GM21619 (cell line): ENCODE measurements around the gene PRKCA.
"Not testable (repeated sequence)": the region's sequence is repeated elsewhere in the genome, so short reads cannot be mapped to it uniquely, and the experiment has no call there.

Experiments
- ATAC-seq: cut with Tn5 transposase; IDR thresholded peaks from one replicate; pipeline ENCODE4 v1.9.1; 2021; ENCODE audit not compliant: unreplicated experiment

Gene PRKCA

DNA sequence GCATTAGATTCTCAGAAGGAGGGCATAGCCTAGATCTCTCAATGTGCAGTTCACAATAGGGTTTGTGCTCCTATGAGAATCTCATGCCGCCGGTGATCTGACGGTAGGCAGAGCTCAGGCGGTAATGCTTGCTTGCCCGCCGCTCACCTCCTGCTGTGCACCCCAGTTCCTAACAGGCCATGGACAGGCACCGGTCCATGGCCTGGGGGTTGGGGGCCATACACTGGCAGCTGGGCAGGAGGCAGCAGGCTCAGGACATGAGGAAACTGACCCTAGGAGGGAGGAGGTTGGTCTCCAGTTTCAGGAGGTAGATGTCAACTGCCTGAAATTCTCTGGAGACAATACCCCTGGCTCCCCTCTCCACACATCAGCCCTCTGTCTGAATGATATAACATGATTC lies 287.5 kb downstream of the PRKCA start:
- ATAC-seq, result no peak

GRCh38 chr17:66593116-66593515 lies 290.7 kb downstream of the PRKCA start:
- ATAC-seq, result no peak

DNA sequence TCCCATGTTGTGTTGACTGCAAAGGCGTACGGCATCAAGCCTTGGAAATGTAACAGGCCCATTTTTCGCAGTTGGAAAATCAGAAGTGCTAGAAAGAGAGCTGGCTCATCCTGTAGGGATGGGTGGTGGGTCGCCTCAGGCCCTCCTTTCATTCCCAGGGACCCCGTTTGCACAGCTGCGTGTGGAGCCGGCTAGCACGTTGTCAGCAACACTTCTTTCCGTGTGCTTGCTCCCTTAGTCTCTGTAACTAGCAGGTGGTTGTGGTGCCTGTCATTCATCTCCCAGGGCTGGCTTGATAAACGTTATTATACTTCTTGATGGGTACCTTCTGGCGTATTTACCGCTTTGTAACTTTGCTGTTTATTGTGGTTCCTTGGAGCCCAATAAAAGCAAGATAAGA lies 293.5 kb downstream of the PRKCA start:
- ATAC-seq, result no peak

DNA sequence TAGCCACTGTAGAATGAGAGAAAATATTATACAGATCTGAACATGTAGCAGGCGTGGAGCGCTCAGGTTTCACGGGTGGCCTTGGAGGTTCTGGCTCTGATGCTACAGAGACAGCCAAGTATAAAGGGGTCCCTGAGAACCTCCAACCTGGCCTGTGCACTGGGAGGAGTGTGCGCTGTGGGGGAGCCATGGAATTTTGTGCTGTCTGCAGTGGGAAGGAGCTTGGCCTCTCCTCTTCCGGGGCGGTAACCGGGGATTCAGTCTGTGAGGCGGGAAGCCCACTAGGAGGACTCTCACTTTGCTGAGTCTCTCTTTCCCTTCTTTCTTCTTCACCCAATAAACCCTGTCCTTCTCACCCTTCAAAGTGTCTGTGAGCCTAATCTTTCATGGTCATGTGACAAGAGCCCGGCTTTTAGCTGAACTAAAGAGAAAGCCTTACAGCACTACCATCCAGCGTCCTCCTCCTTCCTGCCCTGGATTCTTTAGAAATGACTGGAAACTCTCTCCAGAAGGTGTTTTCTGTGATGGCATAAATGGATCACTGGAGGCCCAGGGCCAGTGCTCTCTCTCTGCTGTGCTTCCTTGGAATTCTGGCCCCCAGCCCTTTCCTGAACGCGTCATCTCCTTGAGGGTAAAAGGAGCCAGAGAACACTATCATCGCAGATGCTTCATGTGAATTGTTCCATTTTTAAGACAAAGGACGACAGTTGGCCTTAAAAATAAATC lies 300.4 kb downstream of the PRKCA start:
- no peak for ATAC-seq

- ATAC-seq, result no peak
These were observed 302.0 kb downstream of the PRKCA start for GRCh38 chr17:66604376-66604775.

GRCh38 chr17:66605541-66605940 lies 303.1 kb downstream of the PRKCA start:
- no peak for ATAC-seq

- ATAC-seq, result no peak
These were observed 308.1 kb downstream of the PRKCA start for GRCh38 chr17:66610361-66611133.

DNA sequence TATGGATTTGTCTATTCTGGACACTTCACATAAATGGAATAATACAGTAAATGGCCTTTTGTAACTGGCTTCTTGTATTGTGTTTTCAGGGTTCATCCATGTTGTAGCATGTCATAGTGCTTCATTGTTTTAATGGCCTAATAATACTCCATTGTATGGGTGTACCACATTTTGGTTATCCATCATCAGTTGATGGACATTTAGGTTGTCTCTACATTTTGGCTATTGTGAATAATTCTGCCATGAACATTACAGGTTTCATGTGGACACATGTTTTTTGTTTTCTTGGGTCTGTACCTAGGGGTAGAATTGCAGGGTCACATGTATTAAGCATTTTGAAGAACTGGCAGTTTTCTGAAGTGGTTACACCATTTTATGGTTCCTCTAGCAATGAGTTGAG lies 309.0 kb downstream of the PRKCA start:
- no peak for ATAC-seq

DNA sequence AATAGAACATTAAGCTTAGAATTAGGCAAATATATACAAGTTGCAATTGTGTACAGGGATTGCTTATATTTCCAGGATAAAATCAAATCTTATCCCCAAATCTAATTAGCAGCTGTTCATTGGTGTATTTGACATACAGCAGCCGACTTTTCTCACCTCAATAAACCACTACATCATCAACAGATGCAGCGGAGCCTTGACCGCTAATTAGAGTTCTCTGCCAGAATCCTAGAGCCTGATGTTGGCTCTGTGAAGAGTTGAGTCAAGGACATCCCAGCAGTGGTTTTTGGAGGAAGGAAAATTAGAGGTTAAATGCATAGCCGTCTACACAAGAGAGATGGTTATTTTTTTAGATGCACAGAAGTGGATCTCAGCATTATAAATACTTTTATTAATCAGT lies 310.6 kb downstream of the PRKCA start:
- no peak for ATAC-seq

DNA sequence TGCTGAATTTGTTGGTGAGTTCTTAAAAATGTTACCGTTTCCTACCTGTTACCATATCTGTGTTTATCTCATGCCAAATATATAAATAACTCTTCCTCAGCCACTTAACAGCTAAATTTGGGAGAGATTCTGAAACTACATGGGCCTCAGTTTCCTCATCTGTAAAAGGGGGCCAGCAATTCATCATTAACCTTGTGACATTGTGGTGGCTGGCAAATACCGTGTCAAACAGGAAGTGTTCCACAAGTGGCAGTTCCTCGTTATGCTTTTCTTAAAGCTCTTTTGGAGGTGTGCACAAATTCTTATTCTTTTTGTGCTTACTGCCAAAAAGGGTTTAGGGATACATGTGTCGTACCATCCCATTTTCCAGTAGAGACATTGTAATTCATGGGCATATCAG lies 312.1 kb downstream of the PRKCA start:
- no peak for ATAC-seq

DNA sequence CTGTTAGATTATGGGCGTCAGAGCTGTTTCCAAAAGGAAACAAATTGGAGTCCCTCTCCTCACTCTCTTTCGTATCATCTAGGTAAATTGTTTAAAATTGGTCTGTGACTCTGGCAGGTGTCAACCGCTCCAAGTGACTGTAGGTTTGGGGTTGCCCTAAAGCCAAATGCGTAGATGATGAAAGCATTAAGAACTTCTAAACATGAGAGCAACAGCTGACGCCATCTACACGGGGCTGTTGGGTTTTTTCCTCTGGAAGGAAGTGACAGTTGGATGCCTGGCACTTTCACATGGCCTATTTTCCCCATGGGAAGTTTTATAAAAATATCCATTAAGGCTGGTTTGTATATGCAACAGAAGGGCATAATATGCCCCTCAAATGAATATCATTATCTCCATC lies 316.8 kb downstream of the PRKCA start:
- ATAC-seq, result no peak

DNA sequence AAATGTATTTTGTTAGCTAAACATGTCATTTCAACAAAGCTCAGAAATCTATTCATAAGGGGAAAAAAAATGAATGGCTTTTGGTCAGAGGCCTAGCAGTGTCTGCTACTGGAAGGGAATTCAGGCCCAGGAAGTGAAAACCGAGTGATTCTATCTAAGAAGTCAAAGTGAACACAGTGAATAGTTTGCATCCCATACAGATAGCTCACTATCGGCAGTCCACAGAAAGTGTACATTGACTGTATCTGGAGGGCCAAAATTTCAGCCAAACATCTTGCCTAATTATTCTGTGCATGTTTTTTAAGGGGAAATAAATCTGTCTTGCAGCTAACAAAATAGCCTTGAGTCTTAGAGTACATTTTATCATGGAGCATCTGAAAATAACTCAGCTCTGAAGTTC lies 318.1 kb downstream of the PRKCA start:
- ATAC-seq, result no peak

DNA sequence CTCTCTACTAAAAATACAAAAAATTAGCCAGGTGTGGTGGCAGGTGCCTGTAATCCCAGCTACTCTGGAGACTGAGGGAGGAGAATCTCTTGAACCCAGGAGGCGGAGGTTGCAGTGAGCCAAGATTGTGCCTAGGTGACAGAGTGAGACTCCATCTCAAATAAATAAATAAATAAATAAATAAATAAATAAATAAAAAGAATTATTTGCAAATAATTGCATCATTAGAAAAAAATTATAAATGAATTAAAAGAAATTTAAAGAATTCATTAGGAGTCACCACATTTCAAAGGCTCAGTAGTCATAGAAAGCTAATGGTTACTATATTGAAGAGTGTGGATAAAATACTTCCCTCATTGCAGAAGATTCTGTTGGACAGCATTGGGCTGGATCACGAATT lies 322.2 kb downstream of the PRKCA start:
- ATAC-seq, result not testable (repeated sequence)

- no peak for ATAC-seq
These were observed 322.9 kb downstream of the PRKCA start for GRCh38 chr17:66625311-66625767.

GRCh38 chr17:66627985-66628384 lies 325.6 kb downstream of the PRKCA start:
- ATAC-seq, result no peak

DNA sequence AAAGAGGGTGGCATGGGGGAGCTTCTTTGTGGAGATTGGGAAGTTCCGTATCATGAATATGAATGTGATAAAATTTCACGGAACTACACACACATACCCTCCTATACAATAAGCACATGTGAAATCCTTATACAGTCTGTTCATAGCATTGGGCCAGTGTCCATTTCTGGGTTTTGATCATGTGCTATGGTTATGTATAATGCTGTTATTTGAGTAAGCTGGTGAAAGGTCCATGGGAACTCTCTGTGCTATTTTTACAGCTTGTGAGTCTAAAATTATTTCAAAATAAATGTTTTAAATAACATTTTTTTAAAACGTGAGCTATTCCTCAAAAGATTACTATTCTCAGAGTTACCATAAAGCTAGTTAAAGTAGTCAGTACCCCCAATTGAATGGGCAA lies 327.3 kb downstream of the PRKCA start:
- ATAC-seq, result no peak

DNA sequence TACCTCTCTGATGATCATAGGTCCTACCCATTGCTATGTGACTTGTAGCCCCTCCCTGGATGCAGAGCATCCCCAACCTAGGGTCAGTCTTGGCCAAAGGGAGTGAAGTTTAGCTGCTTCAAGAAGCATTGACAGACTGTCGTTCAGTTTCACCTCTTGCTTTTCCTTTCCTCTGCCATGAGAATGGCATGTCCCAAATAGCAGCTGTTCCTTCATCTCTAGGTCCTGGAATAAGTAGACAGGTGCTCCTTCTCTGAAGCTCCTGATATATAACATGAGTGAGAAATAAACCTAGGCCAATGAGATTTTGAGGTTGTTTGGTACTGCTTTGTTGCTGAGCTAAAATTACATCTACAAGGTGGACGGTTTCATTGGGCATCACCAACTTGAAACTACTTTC lies 328.0 kb downstream of the PRKCA start:
- no peak for ATAC-seq

DNA sequence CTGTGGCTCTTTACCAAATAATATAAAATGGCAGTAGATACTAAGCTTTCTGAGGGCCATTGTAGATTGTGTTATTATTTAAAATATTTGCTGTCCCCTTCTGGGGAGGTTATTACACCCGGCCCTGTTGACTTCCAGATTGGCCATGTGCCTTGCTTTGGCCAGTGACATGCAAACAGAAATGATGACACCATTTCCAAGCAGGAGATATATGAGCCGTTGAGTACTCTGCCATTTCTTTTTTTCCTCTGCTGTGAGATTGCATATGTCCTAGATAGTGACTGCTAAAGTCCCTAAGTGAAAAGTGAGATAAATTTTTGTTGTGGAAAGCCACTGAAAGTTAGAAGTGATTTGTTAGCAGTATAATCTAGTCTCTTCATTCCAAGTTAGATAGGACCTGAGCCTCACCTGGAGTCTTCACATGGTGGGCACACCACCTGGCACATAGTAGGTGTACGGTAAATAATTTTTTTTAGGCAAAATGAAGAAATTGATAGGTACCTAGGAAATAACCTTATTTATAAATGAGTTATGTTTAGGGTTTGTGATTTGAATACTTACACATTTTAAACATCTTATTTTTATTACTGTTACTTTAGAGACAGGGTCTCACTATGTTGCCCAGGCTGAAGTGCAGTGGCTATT lies 328.5 kb downstream of the PRKCA start:
- ATAC-seq, result no peak

- ATAC-seq, result no peak
These were observed 330.3 kb downstream of the PRKCA start for GRCh38 chr17:66632731-66633130.

DNA sequence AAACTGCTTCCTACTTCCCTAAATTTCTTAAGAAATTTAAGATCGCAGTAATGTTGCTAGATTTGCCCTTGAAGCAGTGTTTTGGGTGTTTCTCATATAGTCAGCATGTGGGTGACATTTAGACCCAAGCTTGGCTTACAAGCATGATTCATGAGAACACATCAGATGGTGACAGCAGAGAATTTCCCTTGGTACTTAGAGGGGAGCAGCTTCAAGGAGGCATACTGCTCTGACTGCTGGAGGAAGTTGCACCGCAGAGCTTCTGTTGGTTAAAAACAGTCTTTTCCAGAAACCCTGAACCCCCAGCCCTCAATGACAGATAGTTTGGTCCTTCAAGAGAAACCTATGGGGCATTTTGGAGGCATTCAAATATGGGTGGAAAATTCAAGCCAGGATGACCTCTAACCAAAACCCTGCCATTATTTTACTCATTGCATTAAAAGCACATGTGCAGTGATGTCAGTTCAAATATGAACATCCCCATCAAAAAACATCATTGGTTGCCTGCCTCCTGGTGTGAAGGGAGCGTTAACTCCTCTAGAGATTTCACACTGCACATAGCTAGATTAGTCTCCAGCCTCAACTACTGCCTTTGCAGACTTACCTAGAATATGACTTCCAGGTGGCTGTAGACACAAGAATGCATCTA lies 331.0 kb downstream of the PRKCA start:
- no peak for ATAC-seq

GRCh38 chr17:66634193-66634592 lies 331.8 kb downstream of the PRKCA start:
- no peak for ATAC-seq
